ENCODE results near the gene MCU.

GRCh38 chr10:72821606-72822005, 129.7 kb downstream of the MCU start:
- TF ChIP-seq CTCF (IDR thresholded peaks at IDR 0.05) (no peak), POLR2A (IDR thresholded peaks at IDR 0.05) (no peak), POLR2AphosphoS5 (IDR thresholded peaks at IDR 0.05) (no peak), EP300 (IDR thresholded peaks at IDR 0.05) (no peak)

Measured in gastroesophageal sphincter (tissue), 3 donors.